CMK (cell line): Measurements from ENCODE around the gene HIVEP3.

ENCODE experiments used
- DNase-seq: peaks from one replicate; pipeline ENCODE4 v3.0.0-alpha.2; 2010; ENCODE audit warnings: low read depth

HIVEP3 gene

GRCh38 chr1:41513383-41513735, 405.4 kb downstream of the HIVEP3 start:
- no peak for DNase-seq

GRCh38 chr1:41512701-41513382, 405.9 kb downstream of the HIVEP3 start:
- no peak for DNase-seq

- DNase-seq: no peak
Measured at GRCh38 chr1:41511239-41511540, 407.5 kb downstream of the HIVEP3 start.

GRCh38 chr1:41510531-41511238, 408.0 kb downstream of the HIVEP3 start:
- no peak for DNase-seq

- DNase-seq: no peak
Measured at GRCh38 chr1:41509270-41509671, 409.5 kb downstream of the HIVEP3 start.

- DNase-seq: no peak
Measured at GRCh38 chr1:41508290-41508689, 410.4 kb downstream of the HIVEP3 start.

- no peak for DNase-seq
Measured at GRCh38 chr1:41507836-41508235, 410.9 kb downstream of the HIVEP3 start.

GRCh38 chr1:41507110-41507720, 411.5 kb downstream of the HIVEP3 start:
- no peak for DNase-seq

GRCh38 chr1:41504114-41505035, 414.3 kb downstream of the HIVEP3 start:
- DNase-seq: no peak

- no peak for DNase-seq
Measured at GRCh38 chr1:41503538-41504113, 415.1 kb downstream of the HIVEP3 start.

GRCh38 chr1:41502912-41503311, 415.8 kb downstream of the HIVEP3 start:
- no peak for DNase-seq

- DNase-seq: no peak
Measured at GRCh38 chr1:41501581-41501980, 417.1 kb downstream of the HIVEP3 start.

- no peak for DNase-seq
Measured at GRCh38 chr1:41500781-41501518, 417.8 kb downstream of the HIVEP3 start.

GRCh38 chr1:41500378-41500777, 418.3 kb downstream of the HIVEP3 start:
- DNase-seq: no peak

- DNase-seq: no peak
Measured at GRCh38 chr1:41499591-41499990, 419.1 kb downstream of the HIVEP3 start.

GRCh38 chr1:41498804-41499203, 419.9 kb downstream of the HIVEP3 start:
- DNase-seq: no peak

- no peak for DNase-seq
Measured at GRCh38 chr1:41498391-41498790, 420.3 kb downstream of the HIVEP3 start.

- no peak for DNase-seq
Measured at GRCh38 chr1:41497461-41498030, 421.2 kb downstream of the HIVEP3 start.

GRCh38 chr1:41497056-41497440, 421.7 kb downstream of the HIVEP3 start:
- DNase-seq: no peak

- no peak for DNase-seq
Measured at GRCh38 chr1:41496080-41497055, 422.4 kb downstream of the HIVEP3 start.
